IPS DF 6.9 (cell line): ENCODE results near the gene GTF2IRD1.
"Not testable (repeated sequence)": the region's sequence is repeated elsewhere in the genome, so short reads cannot be mapped to it uniquely, and the experiment has no call there.

ENCODE experiments used
- DNase-seq: peaks from one replicate; pipeline ENCODE4 v3.0.0-alpha.2; 2013; ENCODE audit warnings: low read depth, low spot score
- H3K27ac ChIP-seq: one replicate; pipeline ENCODE4 v1.5.1; 2013; ENCODE audit warnings: low read length, control low read depth
- H3K27me3 ChIP-seq: 2 replicates; pipeline ENCODE4 v1.6.1; 2013; ENCODE audit warnings: mild to moderate bottlenecking, low read length; ENCODE audit not compliant: control insufficient read depth, insufficient read depth
- H3K36me3 ChIP-seq: 2 replicates; pipeline ENCODE4 v1.6.1; 2013; ENCODE audit warnings: low read length; ENCODE audit not compliant: control insufficient read depth, insufficient read depth
- H3K4me1 ChIP-seq: 2 replicates; pipeline ENCODE4 v1.6.1; 2013; ENCODE audit warnings: low read length; ENCODE audit not compliant: control insufficient read depth, insufficient read depth
- H3K4me3 ChIP-seq: 2 replicates; pipeline ENCODE4 v1.5.1; 2013; ENCODE audit warnings: mild to moderate bottlenecking, low read length
- H3K9me3 ChIP-seq: 2 replicates; pipeline ENCODE4 v1.6.1; 2013; ENCODE audit warnings: low read length, inconsistent platforms; ENCODE audit not compliant: control insufficient read depth, insufficient read depth
- WGBS: extraction: QIAGEN DNeasy Blood & Tissue Kit; methylation state at CpG from one replicate; pipeline ENCODE4 v1.1.7; 2013; ENCODE audit warnings: mixed read lengths, missing lambda C conversion rate; ENCODE audit not compliant: insufficient read length, insufficient coverage; 5-methylcytosine and 5-hydroxymethylcytosine counted together

GTF2IRD1 gene

GRCh38 chr7:74429153-74429747 lies 24.5 kb upstream of the GTF2IRD1 start:
- Histone ChIP-seq H3K4me3 (no peak overlapping the region), H3K9me3 (no peaks in the 10 kb centered on the region), H3K4me1 (peaks cover 3% of the 10 kb centered on the region), H3K27ac (no peak overlapping the region), H3K36me3 (no peaks in the 10 kb centered on the region), H3K27me3 (no peaks in the 10 kb centered on the region)
- no CpG with 5 or more reads among the region's 17 CpGs for WGBS
- DNase-seq = no peak

- not testable (repeated sequence) for DNase-seq, H3K36me3 ChIP-seq, H3K4me1 ChIP-seq, H3K9me3 ChIP-seq, H3K27ac ChIP-seq, H3K4me3 ChIP-seq, H3K27me3 ChIP-seq
- no CpG with 5 or more reads among the region's 9 CpGs for whole genome bisulfite sequencing
These were observed 23.3 kb upstream of the GTF2IRD1 start for GRCh38 chr7:74430409-74430808.

- Histone ChIP-seq H3K4me3 (no peak overlapping the region), H3K36me3 (no peaks in the 10 kb centered on the region), H3K9me3 (no peaks in the 10 kb centered on the region), H3K27ac (no peak overlapping the region), H3K27me3 (no peaks in the 10 kb centered on the region), H3K4me1 (peaks cover 3% of the 10 kb centered on the region)
- WGBS = no CpG with 5 or more reads among the region's 12 CpGs
- DNase-seq = no peak
These were observed 22.7 kb upstream of the GTF2IRD1 start for GRCh38 chr7:74430961-74431466.

GRCh38 chr7:74437291-74437571 lies 16.5 kb upstream of the GTF2IRD1 start:
- not testable (repeated sequence) for H3K36me3 ChIP-seq, H3K4me3 ChIP-seq, H3K27ac ChIP-seq, H3K4me1 ChIP-seq, DNase-seq, H3K9me3 ChIP-seq, H3K27me3 ChIP-seq
- WGBS = no CpG with 5 or more reads among the region's 1 CpG

GRCh38 chr7:74438327-74438726 lies 15.4 kb upstream of the GTF2IRD1 start:
- no peaks in the 10 kb centered on the region for H3K27me3 ChIP-seq
- no peaks in the 10 kb centered on the region for H3K36me3 ChIP-seq
- H3K27ac ChIP-seq = no peak overlapping the region
- no peaks in the 10 kb centered on the region for H3K4me1 ChIP-seq
- no peak overlapping the region for H3K4me3 ChIP-seq
- no CpG with 5 or more reads among the region's 2 CpGs for WGBS
- DNase-seq = no peak
- H3K9me3 ChIP-seq = no peaks in the 10 kb centered on the region

GRCh38 chr7:74439541-74439940 lies 14.2 kb upstream of the GTF2IRD1 start:
- DNase-seq = no peak
- H3K27me3 ChIP-seq = no peaks in the 10 kb centered on the region
- H3K4me1 ChIP-seq = no peaks in the 10 kb centered on the region
- H3K36me3 ChIP-seq = no peaks in the 10 kb centered on the region
- no CpG with 5 or more reads among the region's 4 CpGs for WGBS
- no peak overlapping the region for H3K27ac ChIP-seq
- no peaks in the 10 kb centered on the region for H3K9me3 ChIP-seq
- H3K4me3 ChIP-seq = no peak overlapping the region

GRCh38 chr7:74440143-74440542 lies 13.6 kb upstream of the GTF2IRD1 start:
- not testable (repeated sequence) for H3K27me3 ChIP-seq, H3K9me3 ChIP-seq, H3K36me3 ChIP-seq, H3K4me1 ChIP-seq, DNase-seq, H3K27ac ChIP-seq, H3K4me3 ChIP-seq
- WGBS = no CpG with 5 or more reads among the region's 3 CpGs

GRCh38 chr7:74441801-74442200 lies 11.9 kb upstream of the GTF2IRD1 start:
- no peak for DNase-seq
- no peak overlapping the region for H3K27ac ChIP-seq
- no peak overlapping the region for H3K4me3 ChIP-seq
- no peaks in the 10 kb centered on the region for H3K36me3 ChIP-seq
- no peaks in the 10 kb centered on the region for H3K9me3 ChIP-seq
- H3K27me3 ChIP-seq = no peaks in the 10 kb centered on the region
- no CpG with 5 or more reads among the region's 10 CpGs for WGBS
- no peaks in the 10 kb centered on the region for H3K4me1 ChIP-seq

- no peaks in the 10 kb centered on the region for H3K36me3 ChIP-seq
- H3K4me1 ChIP-seq = no peaks in the 10 kb centered on the region
- no peaks in the 10 kb centered on the region for H3K27me3 ChIP-seq
- DNase-seq = no peak
- no peak overlapping the region for H3K27ac ChIP-seq
- no peaks in the 10 kb centered on the region for H3K9me3 ChIP-seq
- H3K4me3 ChIP-seq = no peak overlapping the region
- WGBS = no CpG with 5 or more reads among the region's 21 CpGs
These were observed 10.0 kb upstream of the GTF2IRD1 start for GRCh38 chr7:74443543-74444247.

GRCh38 chr7:74449144-74449543 lies 4.6 kb upstream of the GTF2IRD1 start:
- Histone ChIP-seq H3K4me3 (no peak overlapping the region), H3K36me3 (no peaks in the 10 kb centered on the region), H3K4me1 (peaks cover 2% of the 10 kb centered on the region; the same call in 1 of the 2 replicates), H3K9me3 (no peaks in the 10 kb centered on the region), H3K27ac (no peak overlapping the region), H3K27me3 (no peaks in the 10 kb centered on the region)
- WGBS = 94% methylated on average over 1 of the region's 4 CpGs
- no peak for DNase-seq
